Bronchial epithelial cell (primary cell): ENCODE measurements around the gene GCSAM. TPM values are rescaled to one million over a fixed set of nuclear protein-coding genes. Genes with fewer than 3 reads are reported as not detected.

Experiments used
- DNase-seq: peaks from one replicate; pipeline ENCODE4 v3.0.0-alpha.2; 2010; ENCODE audit warnings: low read depth
- FAIRE-seq: peaks from 2 replicates; lab custom pipeline; 2011; peaks lifted over from hg19 to GRCh38; lab: Jason Lieb, UNC
- H3K27me3 ChIP-seq: 2 replicates; pipeline ENCODE4 v1.5.1; 2011; ENCODE audit warnings: low read length; ENCODE audit not compliant: control insufficient read depth, insufficient read depth
- H3K36me3 ChIP-seq: 2 replicates; pipeline ENCODE4 v1.5.1; 2011; ENCODE audit warnings: low read length; ENCODE audit not compliant: control insufficient read depth, insufficient read depth
- H3K4me3 ChIP-seq: 2 replicates; pipeline ENCODE4 v1.5.1; 2011; ENCODE audit warnings: mild to moderate bottlenecking, low read depth, low read length, control low read depth
- total RNA-seq: library from RNA; depleted of rRNA; stranded (reverse); fragments of >200 nt; gene quantifications from 2 replicates; pipeline ENCODE4 v1.2.1, GENCODE V29; 2014
- TF ChIP-seq, protein P1 (sequence below): IDR thresholded peaks from 2 replicates; pipeline ENCODE4 v1.5.1; 2011; ENCODE audit warnings: mild to moderate bottlenecking, moderate library complexity, low read length, control low read depth, inconsistent platforms; ENCODE audit not compliant: insufficient read depth, severe bottlenecking

Gene GCSAM
- total RNA-seq = 0.13 and 0.26 TPM in 2 replicates

DNA sequence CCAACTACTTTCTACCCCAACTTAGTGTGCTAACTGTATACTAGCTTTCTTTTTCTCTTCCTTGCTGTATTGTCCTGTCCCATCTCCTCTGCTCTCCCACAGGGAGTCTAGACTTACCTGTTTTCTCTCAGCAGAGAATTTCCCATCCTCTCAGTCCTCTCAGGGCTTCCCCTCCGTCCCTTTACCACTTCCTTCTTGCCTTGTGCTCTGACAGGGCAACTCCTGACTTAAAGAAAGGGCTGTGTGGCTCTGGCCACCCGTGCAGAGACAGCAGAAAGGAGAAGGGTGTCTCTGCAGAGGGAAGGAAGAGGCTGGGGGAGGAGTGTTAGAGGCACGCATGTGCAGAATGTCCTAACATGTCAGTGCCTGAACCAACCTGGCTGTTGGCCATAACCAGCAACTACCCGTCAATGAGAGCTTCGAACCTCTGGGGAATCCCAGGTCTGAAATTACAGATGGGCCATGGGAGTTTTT lies at the start of gene GCSAM:
GCSAM (minus strand) TSS at position 274 of the 474 bp plus-strand sequence; CDS start at position 146, 128 bp downstream.
- DNase-seq (peak; percentile 92), FAIRE-seq (no peak)
- TF ChIP-seq, protein P1, sequence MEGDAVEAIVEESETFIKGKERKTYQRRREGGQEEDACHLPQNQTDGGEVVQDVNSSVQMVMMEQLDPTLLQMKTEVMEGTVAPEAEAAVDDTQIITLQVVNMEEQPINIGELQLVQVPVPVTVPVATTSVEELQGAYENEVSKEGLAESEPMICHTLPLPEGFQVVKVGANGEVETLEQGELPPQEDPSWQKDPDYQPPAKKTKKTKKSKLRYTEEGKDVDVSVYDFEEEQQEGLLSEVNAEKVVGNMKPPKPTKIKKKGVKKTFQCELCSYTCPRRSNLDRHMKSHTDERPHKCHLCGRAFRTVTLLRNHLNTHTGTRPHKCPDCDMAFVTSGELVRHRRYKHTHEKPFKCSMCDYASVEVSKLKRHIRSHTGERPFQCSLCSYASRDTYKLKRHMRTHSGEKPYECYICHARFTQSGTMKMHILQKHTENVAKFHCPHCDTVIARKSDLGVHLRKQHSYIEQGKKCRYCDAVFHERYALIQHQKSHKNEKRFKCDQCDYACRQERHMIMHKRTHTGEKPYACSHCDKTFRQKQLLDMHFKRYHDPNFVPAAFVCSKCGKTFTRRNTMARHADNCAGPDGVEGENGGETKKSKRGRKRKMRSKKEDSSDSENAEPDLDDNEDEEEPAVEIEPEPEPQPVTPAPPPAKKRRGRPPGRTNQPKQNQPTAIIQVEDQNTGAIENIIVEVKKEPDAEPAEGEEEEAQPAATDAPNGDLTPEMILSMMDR = no peak
- Histone ChIP-seq H3K4me3 (no peak within 1 kb of the TSS), H3K36me3 (no peaks in the 10 kb centered on the region), H3K27me3 (no peaks in the 10 kb centered on the region)

- H3K4me3 ChIP-seq = no peak overlapping the region
- DNase-seq (no peak), FAIRE-seq (no peak)
These were observed 42.6 kb upstream of the GCSAM start for GRCh38 chr3:112175646-112176045.

GRCh38 chr3:112175037-112175436 lies 42.0 kb upstream of the GCSAM start:
- FAIRE-seq (peak; percentile 81), DNase-seq (no peak)
- TF ChIP-seq, protein P1 = no peak
- H3K4me3 ChIP-seq = no peak overlapping the region
- H3K27me3 ChIP-seq = no peaks in the 10 kb centered on the region
- no peaks in the 10 kb centered on the region for H3K36me3 ChIP-seq

More at GRCh38 chr3:112175646-112176045, 42.6 kb upstream of the GCSAM start:
- TF ChIP-seq, protein P1 = no peak
- no peaks in the 10 kb centered on the region for H3K27me3 ChIP-seq
- H3K36me3 ChIP-seq = no peaks in the 10 kb centered on the region

GRCh38 chr3:112171144-112171543 lies 38.1 kb upstream of the GCSAM start:
- H3K4me3 ChIP-seq = no peak overlapping the region
- no peaks in the 10 kb centered on the region for H3K27me3 ChIP-seq
- DNase-seq (no peak), FAIRE-seq (no peak)
- TF ChIP-seq, protein P1 = no peak
- no peaks in the 10 kb centered on the region for H3K36me3 ChIP-seq

- Histone ChIP-seq H3K4me3 (no peak overlapping the region), H3K27me3 (no peaks in the 10 kb centered on the region), H3K36me3 (no peaks in the 10 kb centered on the region)
- DNase-seq (no peak), FAIRE-seq (no peak)
- TF ChIP-seq, protein P1 = no peak
These were observed 37.0 kb upstream of the GCSAM start for GRCh38 chr3:112170046-112170445.

DNA sequence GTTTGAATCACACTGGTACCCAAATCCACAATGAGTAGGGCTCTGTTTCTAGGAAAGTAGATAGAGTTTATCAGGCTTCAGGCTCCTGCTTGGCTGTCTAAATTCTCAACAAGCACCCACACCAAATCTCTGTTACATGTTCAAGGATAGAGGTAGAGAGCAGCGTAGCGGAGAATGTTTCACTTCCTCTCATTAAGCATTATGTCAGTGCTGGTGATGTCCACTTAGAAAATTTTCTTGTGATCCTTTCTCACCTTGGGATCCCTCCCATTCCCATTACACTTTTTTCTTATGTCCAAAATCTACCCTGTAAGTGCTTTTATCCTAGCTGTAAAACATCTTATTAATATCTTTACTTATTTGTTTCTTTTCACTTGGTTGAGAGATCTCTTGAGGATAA lies 34.7 kb upstream of the GCSAM start:
- DNase-seq = no peak
- Histone ChIP-seq H3K36me3 (no peaks in the 10 kb centered on the region), H3K27me3 (no peaks in the 10 kb centered on the region), H3K4me3 (no peak overlapping the region)
- TF ChIP-seq, protein P1 = no peak
- FAIRE-seq = no peak
